GM21515 (cell line): ENCODE measurements around the gene GRK1.

Experiments used
- ATAC-seq: cut with Tn5 transposase; IDR thresholded peaks from one replicate; pipeline ENCODE4 v1.9.1; 2021; ENCODE audit not compliant: unreplicated experiment

The GRK1 gene

GRCh38 chr13:113756441-113757097, 89.5 kb downstream of the GRK1 start:
- no peak for ATAC-seq

GRCh38 chr13:113758651-113759524, 91.9 kb downstream of the GRK1 start, which contains the start of gene TMEM255B:
TSS of gene TMEM255B (plus strand) at chr13:113759226. CDS start at chr13:113759270, 44 bp downstream.
- peak; percentile 89 for ATAC-seq

- ATAC-seq: no peak
Observed at GRCh38 chr13:113759525-113760137, 92.6 kb downstream of the GRK1 start.

GRCh38 chr13:113761136-113761535, 94.1 kb downstream of the GRK1 start:
- ATAC-seq: no peak

DNA sequence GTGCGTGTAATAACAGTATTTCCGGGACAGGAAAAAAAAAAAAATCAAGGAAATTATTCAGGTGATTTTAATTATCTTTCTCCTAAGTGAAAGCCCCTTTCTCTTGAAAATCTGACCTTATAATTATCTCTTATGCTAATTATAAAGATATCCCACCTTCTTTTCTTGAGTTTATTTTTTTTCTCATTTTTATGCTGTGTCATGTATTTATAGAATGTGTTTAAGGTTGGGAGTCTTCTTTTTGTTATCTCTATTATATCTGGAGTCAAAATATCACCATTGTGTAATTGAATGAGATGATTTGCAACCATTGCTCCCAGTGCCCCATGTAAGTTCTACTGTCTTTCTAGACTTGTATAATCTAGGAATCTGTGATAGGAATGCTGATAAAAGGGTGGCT, 95.1 kb downstream of the GRK1 start:
- no peak for ATAC-seq

DNA sequence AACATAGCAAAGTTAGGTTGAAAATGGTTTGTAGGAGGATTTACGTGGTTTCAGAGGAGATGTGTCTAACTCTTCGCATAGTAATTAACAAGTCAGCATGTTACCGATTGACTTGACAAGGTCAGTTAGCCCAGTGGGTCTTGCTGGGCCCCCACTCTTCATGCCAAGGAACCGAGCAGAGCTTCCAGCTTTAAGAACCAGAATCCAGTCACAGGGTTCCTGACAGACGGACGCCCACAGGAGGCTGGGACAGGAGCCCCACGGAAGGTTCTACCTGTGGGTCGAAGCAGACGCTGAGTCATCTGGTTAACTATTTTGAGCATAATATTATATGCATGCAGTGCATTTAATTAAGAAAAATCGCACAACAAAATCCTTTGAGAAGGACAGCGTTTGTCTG, 95.5 kb downstream of the GRK1 start:
- no peak for ATAC-seq

DNA sequence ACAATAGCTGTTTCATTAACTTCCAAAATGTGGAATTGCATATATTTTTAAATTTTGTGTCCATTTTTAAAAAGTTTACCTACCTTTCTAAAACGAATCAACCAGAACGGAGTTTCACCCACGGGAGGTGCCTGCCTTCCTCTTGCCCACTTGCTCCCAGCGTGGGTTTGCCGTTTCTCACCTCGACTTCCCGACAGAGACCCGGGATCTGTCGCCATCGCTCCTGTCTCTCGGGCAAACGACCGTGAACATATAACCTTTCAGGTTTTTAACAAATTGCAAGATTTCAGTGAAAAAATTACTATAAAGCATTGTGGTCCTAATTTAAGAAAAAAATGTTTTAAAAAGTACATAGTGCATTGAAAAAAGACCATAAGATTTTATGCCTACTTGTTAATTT, 96.2 kb downstream of the GRK1 start:
- ATAC-seq: no peak

- ATAC-seq: no peak
Observed at GRCh38 chr13:113763961-113764792, 97.2 kb downstream of the GRK1 start.

- ATAC-seq: no peak
Observed at GRCh38 chr13:113764793-113765563, 98.0 kb downstream of the GRK1 start.

DNA sequence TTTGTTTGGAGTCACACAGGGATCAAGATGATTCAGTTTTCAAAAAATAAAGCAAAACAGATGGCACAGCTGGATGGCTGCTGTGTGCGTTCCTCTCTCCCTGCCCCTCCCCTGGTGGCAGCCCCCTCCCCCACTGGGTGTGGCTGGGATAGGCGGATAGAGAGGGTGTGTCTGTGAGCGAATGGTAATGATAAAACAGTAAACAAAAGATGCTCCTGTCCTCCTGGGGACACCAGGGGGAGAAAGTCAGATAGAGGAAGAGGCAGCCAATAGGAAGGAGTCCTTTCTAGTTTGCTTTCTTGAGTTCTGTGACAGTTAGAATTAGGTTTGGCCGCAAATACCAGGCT, 98.5 kb downstream of the GRK1 start:
- no peak for ATAC-seq

DNA sequence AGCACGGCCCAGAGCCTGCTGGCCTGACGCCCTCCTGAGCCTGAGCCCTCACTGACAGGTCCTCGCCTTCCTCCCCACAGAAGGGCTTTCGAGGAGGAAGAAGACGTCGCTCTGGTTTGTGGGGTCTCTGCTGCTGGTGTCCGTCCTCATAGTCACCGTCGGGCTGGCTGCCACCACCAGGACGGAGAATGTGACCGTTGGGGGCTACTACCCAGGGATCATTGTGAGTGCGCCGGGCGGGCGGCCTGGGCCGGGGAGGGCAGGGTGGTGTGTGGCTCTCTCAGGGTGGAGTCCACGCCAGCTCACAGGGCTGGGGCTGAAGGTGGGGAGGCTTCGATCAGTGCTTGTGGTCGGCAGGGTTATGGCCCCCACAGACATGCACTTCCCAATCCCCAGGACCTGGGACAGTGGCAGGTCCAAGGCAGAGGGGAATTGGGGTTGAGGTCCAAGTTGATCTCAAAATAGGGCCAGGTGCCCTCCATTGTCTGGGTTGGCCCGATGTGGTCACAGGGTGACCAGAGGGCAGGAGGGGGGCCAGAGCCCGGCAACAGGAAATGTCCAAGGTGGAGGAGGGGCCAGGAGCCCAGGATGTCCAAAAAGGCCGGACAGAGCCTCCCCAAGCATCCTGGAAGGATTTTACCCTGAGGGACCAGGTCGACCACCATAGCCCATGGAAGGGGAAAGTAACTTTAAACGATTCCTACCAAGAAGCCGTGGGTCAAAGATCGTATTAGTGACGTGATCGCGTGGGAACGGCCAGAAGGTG, 99.2 kb downstream of the GRK1 start:
- no peak for ATAC-seq

GRCh38 chr13:113767366-113767765, 100.3 kb downstream of the GRK1 start:
- ATAC-seq: no peak

GRCh38 chr13:113768018-113768905, 101.2 kb downstream of the GRK1 start:
- ATAC-seq: no peak

DNA sequence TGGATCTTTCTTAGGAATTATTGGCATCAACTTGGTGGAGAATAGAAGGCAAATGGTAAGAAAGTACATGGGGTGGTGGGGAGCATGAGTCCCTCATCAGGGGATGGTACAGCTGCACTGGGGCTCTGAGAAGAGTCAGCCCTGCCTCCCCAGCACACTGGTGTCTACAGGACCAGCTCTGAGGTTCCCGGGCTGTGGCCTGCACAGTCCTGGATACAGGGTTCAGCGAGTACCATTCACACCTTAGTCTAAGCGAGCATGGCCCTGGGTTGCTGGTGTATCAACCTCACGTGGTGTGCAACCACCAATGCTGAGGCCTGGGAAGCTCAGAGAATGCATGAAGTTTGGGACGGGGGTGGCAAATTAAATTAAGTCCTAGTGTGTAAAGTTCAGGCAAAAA, 102.1 kb downstream of the GRK1 start:
- no peak for ATAC-seq

DNA sequence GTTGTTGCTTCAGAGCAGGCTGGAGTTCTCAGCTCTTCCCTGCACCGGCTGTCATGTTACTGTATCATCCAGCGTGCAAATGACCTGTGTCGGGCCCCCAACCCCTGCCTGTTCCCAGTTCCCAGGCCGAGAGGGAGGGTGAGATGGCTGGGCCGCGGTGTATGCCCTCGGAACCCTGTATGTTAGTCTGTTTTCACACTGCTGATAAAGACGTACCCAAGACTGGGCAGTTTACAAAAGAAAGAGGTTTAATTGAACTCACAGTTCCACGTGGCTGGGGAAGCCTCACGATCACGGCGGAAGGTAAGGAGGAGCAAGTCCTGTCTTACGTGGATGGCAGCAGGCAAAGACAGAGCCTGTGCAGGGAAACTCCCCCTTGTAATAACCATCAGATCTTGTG, 102.9 kb downstream of the GRK1 start:
- ATAC-seq: no peak

- no peak for ATAC-seq
Observed at GRCh38 chr13:113770441-113770840, 103.4 kb downstream of the GRK1 start.

GRCh38 chr13:113770937-113771336, 103.9 kb downstream of the GRK1 start:
- no peak for ATAC-seq

DNA sequence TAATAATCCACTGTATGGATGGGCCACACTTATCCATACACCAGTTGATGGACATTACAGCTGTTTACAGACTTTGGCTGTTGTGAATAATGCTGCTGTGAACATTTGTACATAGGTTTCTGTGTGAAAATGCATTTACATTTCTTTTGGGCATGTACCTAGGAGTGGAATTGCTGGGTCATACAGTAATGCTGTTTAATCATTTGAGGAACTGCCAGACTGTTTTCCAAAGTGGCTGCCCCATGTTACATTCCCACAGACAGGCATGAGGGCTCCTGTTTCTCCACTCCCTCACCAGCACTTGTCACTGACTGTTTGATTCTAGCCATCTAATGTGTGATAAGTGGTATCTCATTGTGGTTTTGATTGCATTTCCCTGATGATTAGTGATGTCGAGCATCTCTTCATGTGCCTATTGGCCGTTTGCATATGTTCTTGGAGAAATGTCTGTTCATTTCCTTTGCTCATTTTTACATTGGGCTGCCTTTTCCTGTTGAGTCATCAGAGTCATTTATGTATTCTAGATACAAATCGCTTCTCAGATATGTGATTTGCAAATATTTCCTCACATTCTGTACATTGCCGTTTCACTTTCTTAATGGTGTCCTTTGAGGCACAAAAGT, 104.8 kb downstream of the GRK1 start:
- no peak for ATAC-seq
